Measurements from ENCODE around the gene CDCP2. TPM values are rescaled to one million over a fixed set of nuclear protein-coding genes. Genes with fewer than 3 reads are reported as not detected.

Gene CDCP2
- total and polyA plus RNA-seq, 3 experiments from 2014 or later: not detected

DNA sequence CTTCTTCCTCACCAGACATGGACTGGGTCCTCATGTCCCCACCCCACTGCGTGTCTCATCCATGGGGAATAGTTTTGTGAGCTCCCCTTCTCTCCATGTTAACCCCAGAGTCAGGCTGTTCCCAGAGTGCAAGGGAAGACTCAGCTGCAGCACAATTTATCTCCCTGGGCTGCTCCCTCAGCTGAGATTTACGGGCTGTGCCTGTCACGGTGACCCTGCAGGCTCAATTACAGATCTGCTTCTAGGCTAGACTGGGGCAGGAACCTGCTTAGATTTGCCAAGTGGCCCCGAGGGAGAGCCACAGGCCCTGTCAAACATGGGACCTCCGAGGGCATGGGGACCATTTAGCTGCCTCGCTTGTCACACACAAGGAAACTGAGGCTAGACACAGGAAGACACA, 37.8 kb downstream of the CDCP2 start:
- H3K9me3 Mint-ChIP-seq: no peaks in the 10 kb centered on the region
- H3K4me3 Mint-ChIP-seq: no peak overlapping the region
- H3K4me1 Mint-ChIP-seq: no peaks in the 10 kb centered on the region
- DNase-seq: no peak
- H3K27ac Mint-ChIP-seq: peak overlapping the region in 1 of 8 donors; percentile 34
- Histone ChIP-seq H3K27me3 (ENCODE audit: insufficient read depth, low read length, poor library complexity, severe bottlenecking) (no peaks in the 10 kb centered on the region), H3K9me3 (ENCODE audit: low read length) (no peaks in the 10 kb centered on the region), H3K36me3 (ENCODE audit: insufficient read depth, low read length) (no peaks in the 10 kb centered on the region), H3K27ac (ENCODE audit: low read depth, low read length) (no peak overlapping the region), H3K4me1 (ENCODE audit: insufficient read depth, low read length) (no peaks in the 10 kb centered on the region), H3K4me3 (ENCODE audit: low read length) (no peak overlapping the region)
- ChIA-PET POLR2A (no interaction called here), CTCF (interaction anchor here (0.5 kb wide), 1 partner anchor 1249 kb away, joined by 3 read pairs; no protein-coding TSS in a partner anchor)
- H3K36me3 Mint-ChIP-seq: no peaks in the 10 kb centered on the region
- peaks cover 0 to 2% of the 10 kb centered on the region in 2 donors for H3K27me3 Mint-ChIP-seq

DNA sequence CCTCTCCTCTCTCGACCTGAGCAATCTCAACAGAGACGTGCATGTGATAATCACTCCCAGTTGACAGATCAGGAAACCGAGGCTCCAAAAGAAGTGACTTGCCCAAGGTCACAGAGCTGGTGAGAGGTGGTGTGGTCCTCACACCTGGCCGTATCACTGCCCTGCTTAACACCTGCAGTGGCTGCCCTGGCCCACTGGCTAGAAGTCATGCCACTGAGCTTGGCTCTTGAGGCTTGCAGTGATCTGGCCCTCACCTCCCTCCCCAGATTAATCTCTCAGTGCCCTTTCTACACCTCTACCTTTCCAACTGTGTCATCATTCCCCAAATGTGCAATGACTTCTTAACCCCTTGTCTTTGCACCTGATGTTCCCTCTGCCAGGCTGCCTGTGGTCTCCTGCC, 38.8 kb downstream of the CDCP2 start:
- Histone ChIP-seq H3K36me3 (ENCODE audit: insufficient read depth, low read length) (no peaks in the 10 kb centered on the region), H3K27me3 (ENCODE audit: insufficient read depth, low read length, poor library complexity, severe bottlenecking) (no peaks in the 10 kb centered on the region), H3K27ac (ENCODE audit: low read depth, low read length) (no peak overlapping the region), H3K4me1 (ENCODE audit: insufficient read depth, low read length) (no peaks in the 10 kb centered on the region), H3K4me3 (ENCODE audit: low read length) (no peak overlapping the region), H3K9me3 (ENCODE audit: low read length) (no peaks in the 10 kb centered on the region)
- Mint-ChIP-seq H3K27ac (no peak overlapping the region), H3K4me3 (no peak overlapping the region), H3K9me3 (no peaks in the 10 kb centered on the region), H3K4me1 (no peaks in the 10 kb centered on the region), H3K27me3 (peaks cover 0 to 2% of the 10 kb centered on the region in 2 donors), H3K36me3 (no peaks in the 10 kb centered on the region)
- DNase-seq: no peak
- CTCF ChIA-PET: interaction anchor here (1.4 kb wide), 1 partner anchor 385 kb away, joined by 3 read pairs; no protein-coding TSS in a partner anchor
- POLR2A ChIA-PET: no interaction called here

DNA sequence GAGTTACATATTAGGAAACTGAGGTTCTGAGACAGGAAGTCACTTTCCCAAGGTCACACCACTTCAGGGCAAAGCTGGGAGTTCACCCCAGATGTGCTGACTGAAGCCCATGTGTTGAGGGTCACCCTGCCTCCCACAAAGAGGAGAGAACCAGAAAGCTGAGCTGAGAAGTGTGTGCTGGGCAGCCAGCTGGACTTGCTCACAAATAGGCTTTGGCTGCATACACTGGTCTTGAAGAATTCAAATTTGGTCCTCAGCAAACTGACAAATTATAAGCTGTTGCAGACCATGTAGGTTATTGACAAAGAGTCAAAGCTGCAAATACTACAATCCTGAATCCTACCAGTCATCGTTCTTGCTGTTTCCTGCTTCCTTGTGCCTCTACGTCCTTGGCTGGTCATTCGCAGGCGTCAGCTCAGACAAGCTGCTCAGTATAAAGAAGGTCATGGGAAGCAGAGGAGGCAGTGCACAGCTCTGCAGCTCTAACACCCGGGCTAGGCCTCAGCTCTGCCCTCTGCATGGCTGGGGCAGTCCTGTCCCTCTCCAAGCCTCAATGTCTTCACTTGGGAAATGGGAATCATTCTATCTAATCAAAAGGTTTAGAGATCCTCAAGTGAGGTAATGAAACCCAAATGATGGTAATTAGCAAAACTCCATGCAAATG, 40.0 kb downstream of the CDCP2 start:
- H3K4me1 ChIP-seq (ENCODE audit: insufficient read depth, low read length): no peaks in the 10 kb centered on the region
- no peaks in the 10 kb centered on the region for H3K27me3 ChIP-seq (ENCODE audit: insufficient read depth, low read length, poor library complexity, severe bottlenecking)
- POLR2A ChIA-PET: no interaction called here
- Mint-ChIP-seq H3K27ac (peak overlapping the region in 1 of 8 donors; percentile 59), H3K4me1 (no peaks in the 10 kb centered on the region), H3K9me3 (no peaks in the 10 kb centered on the region), H3K4me3 (no peak overlapping the region), H3K27me3 (peaks cover 0 to 2% of the 10 kb centered on the region in 2 donors), H3K36me3 (no peaks in the 10 kb centered on the region)
- no peaks in the 10 kb centered on the region for H3K9me3 ChIP-seq (ENCODE audit: low read length)
- no peak overlapping the region for H3K27ac ChIP-seq (ENCODE audit: low read depth, low read length)
- no peak overlapping the region for H3K4me3 ChIP-seq (ENCODE audit: low read length)
- DNase-seq: no peak
- CTCF ChIA-PET: interaction anchor here (1.4 to 2.3 kb wide), 2 partner anchors 376 to 387 kb away, joined by 3 to 7 read pairs; no protein-coding TSS in a partner anchor
- H3K36me3 ChIP-seq (ENCODE audit: insufficient read depth, low read length): no peaks in the 10 kb centered on the region

DNA sequence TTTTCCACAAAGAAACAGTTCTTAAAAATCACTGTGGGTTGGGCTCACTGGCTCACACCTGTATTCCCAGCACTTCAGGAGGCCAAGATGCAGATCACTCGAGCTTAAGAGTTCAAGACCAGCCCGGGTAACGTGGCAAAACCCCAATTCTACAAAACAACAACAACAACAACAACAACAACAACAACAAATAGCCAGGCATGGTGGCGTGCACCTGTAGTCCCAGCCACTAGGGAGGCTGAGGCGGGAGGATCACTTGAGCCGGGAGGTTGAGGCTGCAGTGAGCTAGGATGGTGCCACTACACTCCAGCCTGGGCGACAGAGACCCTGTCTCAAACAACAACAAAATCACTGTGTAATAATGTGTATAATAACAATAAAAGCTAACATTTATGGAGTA, 40.8 kb downstream of the CDCP2 start:
- Histone ChIP-seq H3K9me3 (ENCODE audit: low read length) (no peaks in the 10 kb centered on the region), H3K36me3 (ENCODE audit: insufficient read depth, low read length) (no peaks in the 10 kb centered on the region), H3K27ac (ENCODE audit: low read depth, low read length) (no peak overlapping the region), H3K27me3 (ENCODE audit: insufficient read depth, low read length, poor library complexity, severe bottlenecking) (no peaks in the 10 kb centered on the region), H3K4me3 (ENCODE audit: low read length) (no peak overlapping the region), H3K4me1 (ENCODE audit: insufficient read depth, low read length) (no peaks in the 10 kb centered on the region)
- POLR2A ChIA-PET: no interaction called here
- Mint-ChIP-seq H3K36me3 (no peaks in the 10 kb centered on the region), H3K4me3 (no peak overlapping the region), H3K4me1 (no peaks in the 10 kb centered on the region), H3K27me3 (peaks cover 0 to 2% of the 10 kb centered on the region in 2 donors), H3K27ac (no peak overlapping the region), H3K9me3 (no peaks in the 10 kb centered on the region)
- CTCF ChIA-PET: interaction anchor here (2.3 kb wide), 1 partner anchor 377 kb away, joined by 7 read pairs; no protein-coding TSS in a partner anchor
- DNase-seq: no peak

DNA sequence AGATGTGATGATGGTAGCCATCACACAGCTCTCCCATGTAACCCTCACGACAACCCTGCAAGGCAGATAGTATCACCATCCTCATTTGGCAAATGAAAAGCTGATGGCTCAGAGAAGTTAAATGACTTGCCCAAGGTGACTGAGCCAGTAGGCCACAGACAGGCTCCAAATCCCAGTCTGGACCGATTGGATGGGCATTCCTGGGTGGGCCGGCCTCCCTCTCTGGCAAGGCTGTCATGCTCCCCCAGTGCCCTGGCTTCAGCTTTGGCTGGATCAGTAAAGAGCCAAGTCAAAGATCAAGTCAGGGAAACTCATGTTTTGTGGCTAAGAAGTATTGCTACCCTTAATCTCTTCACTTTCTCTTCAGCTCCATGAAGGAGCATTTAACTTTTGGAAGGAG, 41.2 kb downstream of the CDCP2 start:
- H3K4me1 Mint-ChIP-seq: no peaks in the 10 kb centered on the region
- Histone ChIP-seq H3K27me3 (ENCODE audit: insufficient read depth, low read length, poor library complexity, severe bottlenecking) (no peaks in the 10 kb centered on the region), H3K4me3 (ENCODE audit: low read length) (no peak overlapping the region), H3K36me3 (ENCODE audit: insufficient read depth, low read length) (no peaks in the 10 kb centered on the region), H3K4me1 (ENCODE audit: insufficient read depth, low read length) (no peaks in the 10 kb centered on the region), H3K9me3 (ENCODE audit: low read length) (no peaks in the 10 kb centered on the region), H3K27ac (ENCODE audit: low read depth, low read length) (no peak overlapping the region)
- no peak overlapping the region for H3K4me3 Mint-ChIP-seq
- CTCF ChIA-PET: interaction anchor here (2.3 kb wide), 1 partner anchor 378 kb away, joined by 7 read pairs; no protein-coding TSS in a partner anchor
- no peaks in the 10 kb centered on the region for H3K9me3 Mint-ChIP-seq
- POLR2A ChIA-PET: no interaction called here
- H3K36me3 Mint-ChIP-seq: no peaks in the 10 kb centered on the region
- no peak overlapping the region for H3K27ac Mint-ChIP-seq
- no peak for DNase-seq
- H3K27me3 Mint-ChIP-seq: peaks cover 0 to 2% of the 10 kb centered on the region in 2 donors

DNA sequence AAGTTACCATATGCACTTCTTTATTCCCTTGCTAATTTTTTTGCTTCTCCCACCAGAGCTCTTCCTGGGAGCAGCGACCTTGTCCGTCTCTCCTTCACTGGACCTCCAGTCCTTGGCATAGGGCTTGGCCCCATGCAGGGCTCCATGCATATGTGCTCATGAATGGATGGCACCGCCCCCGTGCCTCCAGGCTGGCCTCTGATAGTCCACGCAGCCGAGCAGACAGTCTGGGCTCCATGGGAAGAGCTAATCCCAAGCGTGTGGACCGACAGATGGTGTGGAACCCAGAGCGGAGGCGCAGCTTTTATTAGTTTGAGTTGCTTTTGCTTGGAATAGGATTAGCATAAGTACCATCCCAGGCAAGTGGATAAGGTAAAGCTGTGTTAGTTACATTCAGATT, 41.8 kb downstream of the CDCP2 start:
- H3K4me1 Mint-ChIP-seq: no peaks in the 10 kb centered on the region
- no peak overlapping the region for H3K27ac ChIP-seq (ENCODE audit: low read depth, low read length)
- peaks cover 0 to 2% of the 10 kb centered on the region in 2 donors for H3K27me3 Mint-ChIP-seq
- ChIA-PET CTCF (interaction anchor here (1.3 kb wide), 1 partner anchor 66 kb away, joined by 3 read pairs; no protein-coding TSS in a partner anchor), POLR2A (no interaction called here)
- no peaks in the 10 kb centered on the region for H3K36me3 Mint-ChIP-seq
- H3K4me3 ChIP-seq (ENCODE audit: low read length): no peak overlapping the region
- H3K4me1 ChIP-seq (ENCODE audit: insufficient read depth, low read length): no peaks in the 10 kb centered on the region
- DNase-seq: no peak
- H3K27ac Mint-ChIP-seq: no peak overlapping the region
- H3K9me3 Mint-ChIP-seq: no peaks in the 10 kb centered on the region
- H3K36me3 ChIP-seq (ENCODE audit: insufficient read depth, low read length): no peaks in the 10 kb centered on the region
- no peak overlapping the region for H3K4me3 Mint-ChIP-seq
- no peaks in the 10 kb centered on the region for H3K27me3 ChIP-seq (ENCODE audit: insufficient read depth, low read length, poor library complexity, severe bottlenecking)
- H3K9me3 ChIP-seq (ENCODE audit: low read length): no peaks in the 10 kb centered on the region

DNA sequence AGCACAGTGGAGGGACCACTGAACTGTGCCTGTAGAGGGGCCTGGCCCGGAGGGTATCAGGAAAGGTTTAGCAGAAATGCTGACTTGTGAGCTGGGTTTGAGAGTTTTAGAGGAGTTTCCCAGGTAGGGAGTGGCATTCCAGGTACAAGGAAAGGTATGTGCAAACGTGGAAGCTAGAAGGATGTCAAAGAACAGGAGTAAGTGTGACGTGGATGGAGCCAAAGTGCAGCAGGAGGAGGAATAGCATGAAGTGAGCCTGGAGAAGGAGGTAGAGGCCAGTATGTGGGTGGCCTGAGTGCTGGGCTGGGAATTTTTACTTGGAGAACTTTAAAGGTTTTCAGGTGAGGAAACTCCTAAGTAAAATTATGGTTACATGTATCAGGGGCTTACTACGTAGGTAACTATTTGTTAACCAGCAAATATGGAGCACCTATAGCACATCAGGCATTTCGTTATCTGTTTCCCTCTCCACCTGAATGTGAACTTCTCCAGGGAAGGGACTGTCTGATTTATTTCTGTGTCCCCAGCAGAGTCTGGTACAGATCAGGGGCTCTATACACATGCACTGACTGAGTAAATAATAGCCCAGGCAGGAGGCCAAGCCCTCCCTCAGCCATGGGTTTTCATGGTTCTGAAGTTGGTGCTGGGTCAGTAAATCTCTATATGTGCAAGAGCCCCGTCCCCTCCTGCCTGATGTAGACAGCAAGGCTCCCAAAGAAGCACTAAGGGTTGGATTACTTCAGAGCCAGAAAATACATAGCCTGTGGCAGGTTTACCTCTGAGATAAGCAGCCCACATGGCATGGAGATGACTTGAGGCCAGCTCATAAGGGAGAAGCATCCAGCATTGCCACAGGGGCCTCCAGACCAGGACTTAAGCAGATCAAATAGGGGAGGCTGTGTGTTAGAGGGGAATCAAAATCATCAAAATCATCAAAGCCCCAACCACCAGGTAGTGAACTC, 43.4 kb downstream of the CDCP2 start:
- no peaks in the 10 kb centered on the region for H3K4me1 Mint-ChIP-seq
- peaks cover 0 to 2% of the 10 kb centered on the region in 2 donors for H3K27me3 Mint-ChIP-seq
- CTCF ChIA-PET: no interaction called here
- H3K27ac Mint-ChIP-seq: peak overlapping the region in 1 of 8 donors; percentile 84
- Histone ChIP-seq H3K4me1 (ENCODE audit: insufficient read depth, low read length) (no peaks in the 10 kb centered on the region), H3K27me3 (ENCODE audit: insufficient read depth, low read length, poor library complexity, severe bottlenecking) (no peaks in the 10 kb centered on the region), H3K36me3 (ENCODE audit: insufficient read depth, low read length) (no peaks in the 10 kb centered on the region), H3K27ac (ENCODE audit: low read depth, low read length) (no peak overlapping the region), H3K4me3 (ENCODE audit: low read length) (no peak overlapping the region), H3K9me3 (ENCODE audit: low read length) (no peaks in the 10 kb centered on the region)
- POLR2A ChIA-PET: no interaction called here
- H3K4me3 Mint-ChIP-seq: no peak overlapping the region
- DNase-seq: no peak
- no peaks in the 10 kb centered on the region for H3K9me3 Mint-ChIP-seq
- H3K36me3 Mint-ChIP-seq: peaks cover 0 to 2% (median 0%) of the 10 kb centered on the region in 3 donors

DNA sequence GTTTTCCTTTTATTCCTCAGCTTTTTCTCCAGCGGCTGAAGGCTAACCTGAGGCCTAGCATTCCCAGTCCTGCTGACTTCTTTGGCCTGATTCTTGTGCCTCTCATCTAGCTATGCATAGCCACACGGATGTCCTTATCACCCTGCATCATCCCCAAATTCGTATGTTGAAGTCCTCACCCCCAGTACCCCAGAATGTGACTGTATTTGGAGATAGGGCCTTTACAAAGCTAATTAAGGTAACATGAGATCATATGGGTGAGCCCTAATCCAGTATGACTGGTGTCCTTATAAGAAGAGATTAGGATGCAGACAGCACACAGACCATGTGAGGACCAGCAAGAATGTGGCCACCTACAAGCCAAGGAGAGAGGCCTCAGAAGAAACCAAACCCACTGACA, 44.6 kb downstream of the CDCP2 start:
- no peaks in the 10 kb centered on the region for H3K36me3 ChIP-seq (ENCODE audit: insufficient read depth, low read length)
- POLR2A ChIA-PET: no interaction called here
- Mint-ChIP-seq H3K27me3 (peaks cover 0 to 2% of the 10 kb centered on the region in 2 donors), H3K36me3 (peaks cover 0 to 2% (median 0%) of the 10 kb centered on the region in 3 donors), H3K9me3 (no peaks in the 10 kb centered on the region), H3K27ac (peak overlapping the region in 1 of 8 donors; percentile 13), H3K4me1 (no peaks in the 10 kb centered on the region), H3K4me3 (no peak overlapping the region)
- no peak overlapping the region for H3K27ac ChIP-seq (ENCODE audit: low read depth, low read length)
- H3K4me1 ChIP-seq (ENCODE audit: insufficient read depth, low read length): no peaks in the 10 kb centered on the region
- CTCF ChIA-PET: interaction anchor here (0.8 kb wide), 1 partner anchor 381 kb away, joined by 3 read pairs; no protein-coding TSS in a partner anchor
- no peaks in the 10 kb centered on the region for H3K27me3 ChIP-seq (ENCODE audit: insufficient read depth, low read length, poor library complexity, severe bottlenecking)
- H3K9me3 ChIP-seq (ENCODE audit: low read length): no peaks in the 10 kb centered on the region
- no peak for DNase-seq
- H3K4me3 ChIP-seq (ENCODE audit: low read length): no peak overlapping the region

Measured in CD8-positive, alpha-beta memory T cell (primary cell).